ENCODE measurements around the gene C22orf39.

The C22orf39 gene

GRCh38 chr22:19480789-19481188 is 33.3 kb upstream of the C22orf39 start:
- TF ChIP-seq GATA3 (IDR thresholded peaks at IDR 0.05; ENCODE audit: low read depth, low read length) (no peak), GATA2 (IDR thresholded peaks at IDR 0.05; ENCODE audit: low read depth, low read length) (no peak)

DNA sequence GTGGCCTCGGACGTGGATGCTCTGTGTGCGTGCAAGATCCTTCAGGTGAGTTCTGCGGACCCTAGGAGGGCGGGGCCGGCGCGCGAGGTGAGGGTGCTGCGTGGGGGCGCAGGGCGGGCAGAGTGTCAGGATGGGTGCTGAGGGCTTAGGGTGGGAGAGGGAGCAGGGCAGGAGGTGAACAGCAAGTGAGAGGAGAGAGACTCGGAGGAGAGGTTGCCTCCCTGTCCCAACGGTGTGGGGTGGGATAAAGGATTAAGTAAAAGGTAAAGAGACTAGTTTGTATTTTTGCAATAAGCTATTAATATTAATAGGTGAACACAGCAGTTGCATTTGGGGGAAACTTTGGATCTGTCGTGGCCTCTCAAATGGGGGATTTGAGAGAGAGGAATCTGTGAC is 32.7 kb upstream of the C22orf39 start:
- TF ChIP-seq GATA3 (IDR thresholded peaks at IDR 0.05; ENCODE audit: low read depth, low read length) (no peak), GATA2 (IDR thresholded peaks at IDR 0.05; ENCODE audit: low read depth, low read length) (no peak)

- no peak for TF ChIP-seq GATA2 (IDR thresholded peaks at IDR 0.05; ENCODE audit: low read depth, low read length)
- TF ChIP-seq GATA3 (IDR thresholded peaks at IDR 0.05; ENCODE audit: low read depth, low read length): no peak
Observed at GRCh38 chr22:19479355-19480172, 32.1 kb upstream of the C22orf39 start, which contains the start of gene CDC45. CDC45 (plus strand) TSS chr22:19479920; CDS start chr22:19479969, 49 bp downstream.

DNA sequence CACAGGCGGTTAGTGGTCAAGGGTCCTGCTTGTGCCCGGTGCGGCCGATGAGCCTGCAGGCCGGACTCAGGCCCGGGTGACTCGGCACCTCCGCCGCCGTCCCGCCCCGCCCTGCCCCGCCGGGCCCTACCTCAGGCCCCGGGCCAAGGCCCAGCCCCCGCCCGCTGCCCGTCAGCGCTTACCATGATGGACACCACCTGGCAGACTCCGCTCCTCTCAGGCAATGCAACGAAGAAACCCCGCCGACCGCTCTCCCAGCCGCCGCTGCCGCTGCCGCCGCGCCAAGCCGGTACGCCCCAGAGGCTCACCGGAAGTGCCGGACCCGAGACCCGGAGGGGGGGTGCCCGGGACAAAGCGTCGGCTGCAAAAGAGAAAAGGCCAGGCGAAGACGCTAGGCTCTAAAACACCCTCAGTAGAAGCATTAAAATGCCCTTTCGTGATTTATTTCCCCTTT is 31.4 kb upstream of the C22orf39 start, which contains the start of gene UFD1:
UFD1 (minus strand) TSS at position 293 of the 454 bp plus-strand sequence; CDS start at position 185, 108 bp downstream.
- TF ChIP-seq GATA2 (IDR thresholded peaks at IDR 0.05; ENCODE audit: low read depth, low read length): no peak
- TF ChIP-seq GATA3 (IDR thresholded peaks at IDR 0.05; ENCODE audit: low read depth, low read length): no peak

DNA sequence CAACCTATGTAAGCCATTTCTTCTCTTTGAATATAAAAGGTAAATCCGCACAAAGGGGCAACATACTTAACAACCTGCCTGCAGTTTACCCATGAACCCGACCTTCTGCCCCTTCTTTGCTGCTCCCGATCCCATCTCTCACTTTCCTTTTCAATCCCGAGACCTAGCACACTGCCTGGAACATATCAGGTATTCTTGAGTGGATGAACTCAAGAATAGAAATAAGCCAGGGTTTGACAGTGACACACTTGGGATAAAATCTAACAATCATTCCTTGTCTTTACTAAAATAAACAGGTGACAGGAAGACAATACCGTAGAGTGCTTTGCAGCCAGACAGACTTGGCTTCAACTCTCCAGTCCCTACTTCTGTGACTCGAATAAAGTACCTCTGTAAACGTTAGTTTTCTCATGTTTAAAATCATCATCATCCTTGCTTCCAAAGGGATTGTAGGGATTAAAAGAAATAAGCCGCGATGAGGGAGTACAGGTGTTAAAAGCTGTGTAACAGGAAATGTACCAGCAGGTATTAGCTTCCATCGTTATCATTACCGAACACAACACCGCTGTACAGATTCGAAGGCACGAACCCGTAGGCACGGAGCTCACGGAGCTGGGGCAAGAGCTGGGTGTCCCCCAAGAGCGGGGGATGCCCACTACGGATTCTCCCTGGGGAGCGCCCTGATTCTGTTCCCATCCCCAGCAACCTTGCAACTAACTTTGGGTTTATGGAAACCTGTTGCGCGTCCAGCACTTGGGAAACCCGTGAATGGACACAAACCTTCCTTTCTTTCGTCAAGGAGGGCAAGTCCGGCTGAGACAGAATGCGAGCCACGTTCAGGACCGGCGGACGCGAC is 30.8 kb upstream of the C22orf39 start:
- no peak for TF ChIP-seq GATA2 (IDR thresholded peaks at IDR 0.05; ENCODE audit: low read depth, low read length)
- TF ChIP-seq GATA3 (IDR thresholded peaks at IDR 0.05; ENCODE audit: low read depth, low read length): no peak

DNA sequence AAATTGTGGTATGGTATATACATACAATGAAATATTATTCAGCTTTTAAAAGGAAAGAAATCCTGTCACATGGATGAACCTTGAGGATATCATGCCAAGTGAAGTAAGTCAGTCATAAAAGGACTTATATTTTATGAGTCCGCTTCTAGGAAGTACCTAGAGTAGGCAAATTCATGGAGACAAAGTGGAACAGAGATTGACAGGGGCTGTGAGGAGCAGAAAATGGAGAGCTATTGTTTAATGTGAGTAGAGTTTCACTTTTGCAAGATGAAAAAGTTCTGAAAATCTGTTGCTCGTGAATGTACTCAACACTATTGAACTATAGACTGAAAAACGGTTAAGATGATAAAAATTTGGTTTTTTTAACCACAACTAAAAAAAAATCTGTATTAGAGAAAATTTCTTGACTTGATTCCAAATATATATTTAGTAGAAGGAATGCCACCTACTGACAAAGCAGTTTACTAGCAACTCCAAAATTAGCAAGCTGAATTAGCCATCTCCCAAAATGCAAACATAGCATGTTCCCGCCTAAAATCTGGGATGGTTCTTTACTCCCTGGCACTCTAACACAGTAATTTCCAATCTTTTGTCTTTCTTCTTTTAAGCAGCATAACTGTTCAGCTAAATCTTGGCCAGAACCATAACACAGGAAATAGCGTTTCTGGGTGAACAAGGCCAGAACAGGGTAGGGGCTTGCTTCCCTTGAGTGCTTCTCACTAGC is 30.0 kb upstream of the C22orf39 start:
- no peak for TF ChIP-seq GATA2 (IDR thresholded peaks at IDR 0.05; ENCODE audit: low read depth, low read length)
- no peak for TF ChIP-seq GATA3 (IDR thresholded peaks at IDR 0.05; ENCODE audit: low read depth, low read length)

- TF ChIP-seq GATA2 (IDR thresholded peaks at IDR 0.05; ENCODE audit: low read depth, low read length) (no peak), GATA3 (IDR thresholded peaks at IDR 0.05; ENCODE audit: low read depth, low read length) (no peak)
Observed at GRCh38 chr22:19476023-19476422, 28.5 kb upstream of the C22orf39 start.

DNA sequence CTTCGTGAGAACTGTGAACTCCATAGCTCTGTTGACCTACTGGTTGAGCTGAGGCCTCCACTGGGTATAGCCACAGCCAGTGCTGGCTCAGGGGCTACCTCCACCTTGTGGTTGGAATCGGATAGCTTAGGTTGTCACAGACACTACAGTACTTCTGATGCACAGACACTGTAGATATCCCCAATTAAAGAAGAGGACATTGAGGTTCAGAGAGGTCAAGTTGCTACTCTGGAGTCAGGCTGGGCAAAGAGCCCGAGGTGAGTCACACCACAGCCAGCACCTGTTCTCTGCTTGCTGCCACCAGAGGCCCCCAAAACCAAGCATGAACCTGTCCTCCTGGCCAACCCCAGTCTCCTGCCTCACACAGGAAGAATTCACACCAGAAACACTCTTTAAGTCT is 26.1 kb upstream of the C22orf39 start:
- TF ChIP-seq GATA2 (IDR thresholded peaks at IDR 0.05; ENCODE audit: low read depth, low read length) (no peak), GATA3 (IDR thresholded peaks at IDR 0.05; ENCODE audit: low read depth, low read length) (no peak)

DNA sequence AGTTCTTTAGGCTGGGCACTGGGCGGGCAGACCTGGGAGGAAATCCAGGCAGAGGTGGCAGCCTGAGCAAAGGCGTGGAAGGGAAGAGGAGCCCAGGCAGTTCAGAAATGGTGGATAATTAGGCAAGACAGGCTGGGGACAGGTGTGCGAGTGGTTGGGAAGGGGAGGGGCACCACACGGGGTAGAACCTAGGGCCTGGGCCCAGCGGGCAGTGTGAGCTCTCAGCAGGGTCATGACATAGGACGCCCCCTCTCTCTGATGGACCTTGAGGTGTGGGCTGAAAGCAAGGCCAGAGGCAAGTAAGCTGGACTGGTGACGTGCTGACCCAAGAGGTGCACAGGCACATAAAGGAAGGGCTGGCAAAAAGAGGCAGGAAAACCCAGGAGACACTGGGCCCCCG is 24.7 kb upstream of the C22orf39 start:
- TF ChIP-seq GATA2 (IDR thresholded peaks at IDR 0.05; ENCODE audit: low read depth, low read length) (no peak), GATA3 (IDR thresholded peaks at IDR 0.05; ENCODE audit: low read depth, low read length) (no peak)

DNA sequence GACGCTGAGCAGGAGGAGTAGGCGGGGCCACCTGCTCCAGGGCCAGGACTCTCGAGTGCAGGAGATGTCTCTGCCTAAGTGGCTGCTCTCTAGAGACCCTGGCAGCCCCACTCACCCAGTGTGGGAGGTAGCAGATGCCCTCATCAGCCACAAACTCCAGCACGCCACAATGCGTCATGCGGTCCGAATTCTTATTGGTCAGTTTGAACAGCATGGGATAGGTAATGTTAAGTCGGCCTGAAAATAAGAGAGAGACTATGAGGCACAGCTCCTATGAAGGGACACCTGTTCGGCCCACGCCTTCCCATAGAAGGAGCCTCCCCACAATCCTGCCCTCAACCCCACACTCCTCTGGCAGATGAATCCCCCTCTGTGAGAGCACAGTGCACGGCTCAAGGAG is 24.1 kb upstream of the C22orf39 start:
- no peak for TF ChIP-seq GATA3 (IDR thresholded peaks at IDR 0.05; ENCODE audit: low read depth, low read length)
- no peak for TF ChIP-seq GATA2 (IDR thresholded peaks at IDR 0.05; ENCODE audit: low read depth, low read length)

DNA sequence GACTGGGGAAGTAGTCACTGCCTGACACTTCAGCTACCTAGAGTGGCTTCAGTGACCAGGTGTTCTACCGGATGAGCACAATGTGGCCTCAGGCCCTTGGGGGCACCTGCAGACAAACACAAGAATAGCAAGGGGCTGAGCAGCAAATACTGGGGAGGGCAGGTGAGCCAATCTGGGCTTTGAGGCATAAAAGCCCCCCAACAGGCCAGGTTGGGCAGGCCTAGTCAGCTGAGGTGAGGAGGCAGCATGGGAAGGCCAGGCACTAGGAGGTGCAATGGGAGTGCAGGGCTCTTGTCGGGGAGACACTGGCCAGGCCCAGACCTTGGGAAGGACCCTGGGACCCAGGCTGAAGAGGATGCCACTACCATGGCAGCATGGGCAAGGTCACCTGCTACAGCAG is 22.5 kb upstream of the C22orf39 start:
- no peak for TF ChIP-seq GATA2 (IDR thresholded peaks at IDR 0.05; ENCODE audit: low read depth, low read length)
- no peak for TF ChIP-seq GATA3 (IDR thresholded peaks at IDR 0.05; ENCODE audit: low read depth, low read length)

- no peak for TF ChIP-seq GATA2 (IDR thresholded peaks at IDR 0.05; ENCODE audit: low read depth, low read length)
- no peak for TF ChIP-seq GATA3 (IDR thresholded peaks at IDR 0.05; ENCODE audit: low read depth, low read length)
Observed at GRCh38 chr22:19469421-19469820, 21.9 kb upstream of the C22orf39 start.

DNA sequence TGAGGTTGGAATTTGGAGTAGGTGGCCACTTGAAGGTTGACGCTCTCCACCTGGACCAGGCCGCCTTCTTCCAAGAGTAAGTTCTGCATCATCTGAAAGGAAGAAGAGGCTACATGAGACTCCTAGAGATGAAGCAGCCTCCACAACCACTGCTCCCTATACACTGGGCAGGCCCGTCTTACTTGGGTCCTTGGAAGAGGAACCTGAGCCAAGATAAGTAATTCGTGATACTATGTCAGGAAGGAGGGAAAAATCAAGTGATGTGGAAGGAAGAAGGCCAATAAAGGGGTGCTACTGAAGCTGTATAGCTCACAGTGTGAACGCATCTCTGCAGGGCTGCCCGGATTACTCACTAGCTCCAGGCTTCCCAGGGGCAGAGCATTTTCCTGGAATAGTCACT is 20.4 kb upstream of the C22orf39 start:
- TF ChIP-seq GATA2 (IDR thresholded peaks at IDR 0.05; ENCODE audit: low read depth, low read length): no peak
- TF ChIP-seq GATA3 (IDR thresholded peaks at IDR 0.05; ENCODE audit: low read depth, low read length): no peak
